ENCODE measurements around the gene ENPEP.
"Not testable (repeated sequence)": the region's sequence is repeated elsewhere in the genome, so short reads cannot be mapped to it uniquely, and the experiment has no call there.

The ENPEP gene

DNA sequence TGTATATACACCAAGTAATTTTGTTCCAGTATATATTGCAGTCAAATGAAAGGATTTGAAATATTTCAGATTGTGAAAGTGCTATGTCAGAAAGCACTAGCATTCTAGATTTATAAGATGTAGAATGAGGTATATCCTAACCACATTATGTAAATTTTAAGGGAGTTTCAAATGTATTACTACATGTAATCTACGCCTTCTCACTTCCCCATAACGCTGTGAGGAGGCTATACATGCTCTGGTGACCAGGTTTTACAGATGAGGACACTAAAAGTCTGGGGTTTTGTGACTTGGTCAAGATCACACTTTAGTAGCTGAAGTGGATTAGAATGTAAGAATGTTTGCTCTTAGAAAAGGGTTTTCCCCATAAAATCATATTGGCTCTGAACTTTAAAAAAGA lies 8.1 kb downstream of the ENPEP start:
- no peak for DNase-seq

GRCh38 chr4:110484767-110485166 lies 8.8 kb downstream of the ENPEP start:
- DNase-seq, result peak in 2 of 56 donors; percentile 3 to 18

DNA sequence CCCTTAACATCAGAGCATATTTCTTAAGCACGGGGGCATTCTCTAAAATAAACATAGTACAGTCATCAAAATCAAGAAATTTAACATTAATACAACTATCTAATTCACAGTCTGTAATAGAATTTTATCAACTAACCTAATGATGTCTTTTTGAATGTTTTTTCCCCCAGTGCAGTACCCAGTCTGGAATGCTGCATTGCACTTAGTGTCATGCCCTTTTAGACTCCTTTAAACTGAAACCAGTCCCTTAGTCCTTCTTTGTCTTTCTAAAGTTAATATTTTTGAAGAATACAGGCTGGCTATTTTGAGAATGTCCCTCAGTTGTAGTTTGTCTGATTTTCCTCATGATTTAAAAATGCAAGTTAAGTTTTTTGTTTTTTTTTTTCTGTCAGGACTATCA lies 9.5 kb downstream of the ENPEP start:
- no peak for DNase-seq

GRCh38 chr4:110486256-110486655 lies 10.3 kb downstream of the ENPEP start:
- no peak for DNase-seq

DNA sequence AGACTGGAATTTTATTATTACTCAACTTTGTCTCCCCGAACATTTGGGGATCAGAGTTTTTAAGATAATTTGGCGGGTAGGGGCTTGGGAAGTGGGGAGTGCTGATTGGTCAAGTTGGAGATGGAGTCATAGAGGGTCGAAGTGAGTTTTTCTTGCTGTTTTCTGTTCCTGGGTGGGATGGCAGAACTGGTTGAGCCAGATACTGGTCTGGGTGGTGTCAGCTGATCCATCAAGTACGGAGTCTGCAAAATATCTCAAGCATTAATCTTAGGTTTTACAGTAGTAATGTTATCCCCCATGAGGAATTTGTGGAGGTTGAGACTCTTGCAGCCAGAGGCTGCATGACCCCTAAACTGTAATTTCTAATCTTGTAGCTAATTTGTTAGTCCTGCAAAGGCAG lies 10.9 kb downstream of the ENPEP start:
- DNase-seq, result not testable (repeated sequence)

- DNase-seq, result no peak
Measured at GRCh38 chr4:110487873-110488272, 11.9 kb downstream of the ENPEP start.

DNA sequence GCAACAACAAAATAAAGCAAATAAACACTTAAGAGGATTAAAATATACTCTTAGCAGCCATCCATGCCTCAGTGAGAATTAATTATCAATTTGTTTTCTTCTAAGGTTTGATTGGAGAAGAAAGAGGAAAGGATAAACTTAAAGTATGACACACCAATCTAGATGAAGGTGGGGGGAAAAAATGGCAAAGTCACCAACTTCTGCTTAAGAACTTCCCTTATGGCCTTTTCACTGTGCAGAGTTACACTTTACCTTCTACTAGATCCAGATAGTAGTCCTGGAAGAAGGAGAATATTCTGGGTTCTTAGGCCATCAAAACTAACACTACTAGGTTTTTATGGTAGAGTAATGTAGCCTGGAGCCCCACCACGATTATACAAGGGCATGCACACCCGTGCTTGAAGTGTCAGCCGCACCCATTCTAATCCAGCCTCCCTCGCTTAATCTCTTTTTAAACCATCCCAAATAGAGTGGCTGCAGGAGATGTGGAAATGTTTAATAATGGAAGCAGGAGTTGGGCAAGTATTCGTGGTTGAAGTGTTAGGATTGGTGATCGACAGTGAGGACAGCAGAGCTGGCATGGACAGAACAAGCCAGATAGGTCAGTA lies 14.1 kb downstream of the ENPEP start:
- DNase-seq, result no peak

- no peak for DNase-seq
Measured at GRCh38 chr4:110492522-110492921, 16.6 kb downstream of the ENPEP start.

GRCh38 chr4:110493520-110493919 lies 17.6 kb downstream of the ENPEP start:
- no peak for DNase-seq

DNA sequence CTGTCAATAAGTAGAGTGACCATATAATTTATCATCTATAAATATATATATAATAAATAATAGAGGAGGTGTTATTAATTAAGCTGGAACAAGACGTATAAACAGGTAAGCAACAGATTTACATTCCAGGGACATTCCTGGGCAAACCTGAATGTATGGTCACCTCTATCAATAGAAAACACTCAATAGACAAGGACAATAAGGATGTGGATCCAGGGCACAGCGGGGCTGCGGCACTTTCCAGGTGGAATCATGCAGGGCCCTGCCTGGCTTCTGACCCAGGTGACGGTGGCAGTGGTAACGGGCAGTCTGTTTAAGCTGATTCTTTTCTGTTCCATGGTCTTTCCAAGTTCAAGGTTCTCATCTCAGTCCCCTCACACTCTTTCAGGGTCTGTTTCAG lies 22.5 kb downstream of the ENPEP start:
- no peak for DNase-seq

DNA sequence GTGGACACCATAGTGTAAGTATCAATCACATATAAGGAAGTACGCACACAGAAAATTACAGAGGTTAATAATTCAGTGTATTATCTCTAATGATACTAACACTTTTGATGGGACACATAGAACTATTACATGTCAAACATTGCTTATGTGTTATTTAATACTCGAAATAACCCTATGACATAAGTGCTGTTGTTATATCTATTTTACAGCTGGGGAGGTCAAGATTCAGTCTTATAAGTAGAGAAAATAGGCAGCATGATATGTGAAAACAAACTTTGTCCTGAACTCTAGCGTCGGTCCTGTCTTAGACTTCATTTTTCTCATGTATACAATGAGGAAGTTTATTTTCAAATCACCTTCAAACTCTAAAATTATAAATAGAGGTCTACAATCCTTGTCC lies 23.2 kb downstream of the ENPEP start:
- DNase-seq, result no peak

GRCh38 chr4:110501826-110502225 lies 25.9 kb downstream of the ENPEP start:
- DNase-seq, result no peak

DNA sequence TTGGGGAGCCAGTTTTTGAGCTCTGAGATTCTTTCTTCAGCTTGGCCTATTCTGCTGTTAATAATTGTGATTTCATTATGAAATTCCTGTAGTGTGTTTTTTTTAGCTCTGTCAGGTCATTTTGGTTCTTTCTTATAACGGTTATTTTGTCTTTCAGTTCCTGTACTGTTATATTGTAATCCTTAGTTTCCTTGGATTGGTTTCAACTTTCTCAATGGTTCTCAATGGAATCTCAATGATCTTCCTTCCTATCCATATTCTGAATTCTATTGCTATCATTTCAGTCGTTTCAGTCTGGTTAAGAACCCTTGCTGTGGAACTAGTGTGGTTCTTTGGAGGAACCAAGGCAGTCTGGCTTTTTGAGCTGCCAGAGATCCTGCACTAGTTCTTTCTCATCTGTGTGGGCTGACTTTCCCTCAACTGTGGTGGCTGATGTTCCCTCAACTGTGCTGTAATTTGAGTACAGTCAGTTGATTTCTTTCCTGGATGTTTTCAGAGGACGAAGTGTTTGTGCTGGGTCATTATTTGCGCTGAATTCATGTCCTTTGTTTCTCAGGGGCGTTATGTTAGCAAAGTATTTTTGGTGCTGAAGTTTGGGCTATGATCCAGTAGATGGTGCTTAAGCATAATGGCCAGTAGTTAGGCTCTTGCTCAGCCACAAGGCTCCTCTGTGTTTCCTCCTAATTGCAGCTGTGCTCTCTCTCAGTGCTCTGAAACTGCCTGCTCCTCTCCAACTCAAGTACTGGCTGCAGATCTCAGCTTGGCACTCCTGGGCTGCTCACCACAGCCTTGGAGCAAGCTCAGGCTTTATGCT lies 27.5 kb downstream of the ENPEP start:
- DNase-seq, result peak in 1 of 56 donors; percentile 1

GRCh38 chr4:110504084-110504435 lies 28.1 kb downstream of the ENPEP start:
- no peak for DNase-seq

DNA sequence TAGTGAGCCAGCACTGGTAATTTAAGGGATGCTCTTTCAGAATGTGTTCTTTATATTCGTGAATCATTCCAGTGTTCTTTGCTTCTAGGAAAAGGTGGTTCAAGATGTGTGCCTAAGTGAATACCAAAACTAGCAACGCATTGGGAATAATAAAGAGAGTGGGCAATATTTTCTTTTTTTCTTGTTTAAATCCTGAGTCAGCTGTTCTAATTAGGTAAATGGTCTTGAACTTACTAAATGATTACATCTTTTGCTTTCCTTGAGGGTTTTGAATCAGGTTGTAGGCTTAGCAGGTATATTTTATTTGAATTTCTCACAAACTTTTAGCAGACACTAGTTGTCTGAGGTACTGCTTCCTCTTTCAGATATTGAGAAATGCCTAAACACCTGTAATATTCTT lies 29.5 kb downstream of the ENPEP start:
- DNase-seq, result no peak

- DNase-seq, result no peak
Measured at GRCh38 chr4:110508827-110509710, 33.1 kb downstream of the ENPEP start.

DNA sequence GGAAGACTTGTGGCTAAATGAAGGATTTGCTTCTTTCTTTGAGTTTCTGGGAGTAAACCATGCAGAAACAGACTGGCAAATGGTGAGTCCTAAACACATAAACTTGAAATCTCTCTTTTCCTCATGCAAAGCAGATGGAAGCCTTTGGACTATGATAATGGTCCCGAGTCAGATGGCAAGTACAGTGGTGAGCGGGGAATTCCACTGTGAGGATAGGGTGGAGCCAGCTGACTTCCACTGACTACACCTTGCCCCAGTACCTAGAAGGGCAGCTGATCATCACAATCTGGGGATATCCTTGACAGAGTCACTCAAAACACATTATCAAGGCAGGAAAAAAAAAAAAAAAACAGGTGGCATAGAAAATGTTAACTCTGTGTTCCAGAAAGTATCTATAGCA lies 34.3 kb downstream of the ENPEP start:
- no peak for DNase-seq

DNA sequence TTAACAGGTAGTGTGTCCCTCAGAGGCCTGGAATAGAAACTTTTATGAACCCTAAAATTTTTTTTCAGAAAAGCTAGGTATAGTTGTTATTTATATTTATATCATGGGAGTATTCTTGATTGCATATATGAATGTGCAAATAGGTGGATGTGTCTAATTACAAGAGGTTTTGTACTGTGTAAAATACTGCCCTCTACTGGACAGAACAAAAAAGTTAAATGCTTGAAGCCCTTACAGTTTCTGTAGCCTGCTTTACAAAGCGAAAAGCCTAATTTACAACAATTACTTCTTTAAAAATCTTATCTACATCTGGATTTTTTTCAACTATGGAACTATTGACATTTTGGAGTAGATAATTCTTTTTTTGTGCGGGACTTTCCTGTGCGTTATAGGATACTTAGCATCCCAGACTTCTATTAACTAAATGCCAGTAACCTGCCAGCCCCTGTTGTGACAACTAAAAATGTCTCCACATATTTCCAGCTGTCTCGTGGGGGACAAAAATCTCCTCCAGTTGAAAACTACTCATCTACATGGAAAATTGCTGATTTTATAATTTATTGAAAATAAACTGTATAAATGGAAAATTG lies 35.1 kb downstream of the ENPEP start:
- peak in 1 of 56 donors; percentile 70 for DNase-seq

DNA sequence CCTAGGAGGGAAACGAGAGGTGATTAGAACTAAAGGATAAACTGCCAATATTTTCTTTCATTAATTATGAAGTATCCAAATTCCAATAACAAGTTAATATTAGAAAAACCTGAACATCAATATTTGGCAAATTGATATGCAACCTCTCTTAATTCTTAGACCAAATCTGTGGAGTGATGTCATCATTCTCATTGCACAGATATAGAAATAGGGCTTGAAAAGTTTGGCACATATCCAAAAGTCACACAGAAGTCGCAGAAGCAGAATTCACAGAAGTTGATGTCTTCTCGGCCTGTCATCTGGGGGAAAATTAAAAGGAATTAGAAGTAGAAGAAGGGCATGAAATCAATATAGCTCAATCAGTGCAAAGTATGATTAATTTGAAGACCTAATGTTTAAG lies 36.9 kb downstream of the ENPEP start:
- DNase-seq, result no peak

- peak in 1 of 56 donors; percentile 2 for DNase-seq
Measured at GRCh38 chr4:110514889-110515479, 39.0 kb downstream of the ENPEP start.

GRCh38 chr4:110515676-110516075 lies 39.7 kb downstream of the ENPEP start:
- DNase-seq, result no peak

All from amygdala (tissue), 56 donors.